Measurements from ENCODE around the gene PRKD3.
A peak's percentile ranks its signal among the peaks of the same experiment; 100 is the strongest.

The PRKD3 gene

DNA sequence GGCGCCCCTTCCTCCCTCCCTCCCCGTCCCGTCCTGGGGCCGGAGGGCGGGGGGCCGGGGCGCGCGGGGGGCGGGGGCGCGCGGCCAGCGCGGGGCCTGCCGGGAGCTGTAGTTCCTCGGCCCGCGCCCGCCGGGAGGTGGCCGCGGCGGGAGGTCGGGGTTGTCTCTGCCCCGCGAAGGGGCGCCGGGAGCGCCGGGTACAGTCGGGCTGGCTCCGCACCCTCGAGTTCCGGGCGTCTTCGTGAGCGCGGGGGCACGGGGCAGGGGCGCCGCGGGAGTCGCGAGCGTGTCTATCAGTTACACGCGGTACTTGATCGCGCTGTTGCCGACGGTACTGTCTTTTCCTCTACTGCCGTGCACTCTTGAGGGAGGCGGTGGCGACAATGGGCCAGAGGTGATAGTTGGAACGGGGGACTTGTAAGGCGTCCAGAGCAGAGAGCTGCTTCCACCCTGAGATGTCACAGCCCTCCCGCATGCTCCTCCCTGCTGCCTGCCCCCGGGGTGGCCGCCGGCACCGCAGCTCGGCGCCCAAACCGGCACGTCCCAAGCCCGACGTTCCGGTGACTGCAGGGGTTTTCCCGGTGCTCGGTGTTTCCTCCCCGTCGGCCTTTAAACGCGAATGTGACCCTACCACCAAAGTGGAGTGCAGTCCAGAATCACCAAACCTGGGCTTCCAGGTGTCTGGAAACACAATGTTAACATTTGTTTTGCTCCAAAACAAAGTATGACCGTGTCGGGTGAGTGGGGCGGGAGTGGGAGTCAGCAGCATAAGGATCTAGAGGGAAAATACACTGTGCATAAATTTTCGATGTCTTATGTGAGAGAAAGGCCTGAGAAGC is at the start of gene PRKD3:
Gene PRKD3, minus strand, starts transcription at position 48 of the 839 bp plus-strand sequence. CDS start 8,309 bp downstream, outside the sequence.
- peaks cover 14% of the 10 kb centered on the region for H3K4me1 ChIP-seq (ENCODE audit: control insufficient read depth, low read depth, low read length)
- peak within 1 kb of the TSS; percentile 3 for H3K27ac ChIP-seq (ENCODE audit: low read length)

DNA sequence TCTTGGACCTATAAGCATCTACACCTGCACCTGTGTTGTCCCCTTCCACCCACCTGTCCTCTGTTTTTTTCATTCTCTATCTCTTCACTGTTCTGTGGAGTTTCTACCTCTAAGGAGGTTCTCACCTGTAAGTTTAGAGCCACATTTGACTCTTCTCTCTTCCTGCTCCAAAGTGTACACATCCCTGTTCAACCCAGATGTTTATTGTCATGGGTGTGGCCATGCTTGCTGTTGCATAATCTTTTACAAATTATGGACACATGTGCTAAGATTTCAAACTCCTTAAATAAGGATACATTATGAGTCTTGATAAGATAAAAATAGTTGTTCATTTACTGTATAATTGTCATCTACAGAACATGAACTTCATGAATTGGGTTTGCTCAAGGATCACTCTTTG is 47.4 kb upstream of the PRKD3 start:
- Histone ChIP-seq H3K27me3 (ENCODE audit: control insufficient read depth, insufficient read depth, low read length) (no peaks in the 10 kb centered on the region), H3K4me3 (ENCODE audit: low read length) (no peak overlapping the region), H3K4me1 (ENCODE audit: control insufficient read depth, low read depth, low read length) (no peaks in the 10 kb centered on the region), H3K9ac (ENCODE audit: low read length) (no peak overlapping the region), H3K27ac (ENCODE audit: low read length) (no peak overlapping the region), H3K36me3 (ENCODE audit: control insufficient read depth, low read depth, low read length) (no peaks in the 10 kb centered on the region), H3K9me3 (ENCODE audit: control insufficient read depth, low read depth, low read length) (no peaks in the 10 kb centered on the region)

More for the DNA sequence above, at the start of gene PRKD3:
- Histone ChIP-seq H3K9me3 (ENCODE audit: control insufficient read depth, low read depth, low read length) (no peaks in the 10 kb centered on the region), H3K4me3 (ENCODE audit: low read length) (peak within 1 kb of the TSS; percentile 86), H3K27me3 (ENCODE audit: control insufficient read depth, insufficient read depth, low read length) (peaks cover 20% of the 10 kb centered on the region), H3K9ac (ENCODE audit: low read length) (peak within 1 kb of the TSS; percentile 85), H3K36me3 (ENCODE audit: control insufficient read depth, low read depth, low read length) (no peaks in the 10 kb centered on the region)

- no peak overlapping the region for H3K9ac ChIP-seq (ENCODE audit: low read length)
- H3K4me1 ChIP-seq (ENCODE audit: control insufficient read depth, low read depth, low read length), result no peaks in the 10 kb centered on the region
- H3K9me3 ChIP-seq (ENCODE audit: control insufficient read depth, low read depth, low read length), result no peaks in the 10 kb centered on the region
- no peak overlapping the region for H3K27ac ChIP-seq (ENCODE audit: low read length)
- no peaks in the 10 kb centered on the region for H3K36me3 ChIP-seq (ENCODE audit: control insufficient read depth, low read depth, low read length)
- no peaks in the 10 kb centered on the region for H3K27me3 ChIP-seq (ENCODE audit: control insufficient read depth, insufficient read depth, low read length)
- H3K4me3 ChIP-seq (ENCODE audit: low read length), result no peak overlapping the region
Observed at GRCh38 chr2:37370666-37371065, 46.0 kb upstream of the PRKD3 start.

DNA sequence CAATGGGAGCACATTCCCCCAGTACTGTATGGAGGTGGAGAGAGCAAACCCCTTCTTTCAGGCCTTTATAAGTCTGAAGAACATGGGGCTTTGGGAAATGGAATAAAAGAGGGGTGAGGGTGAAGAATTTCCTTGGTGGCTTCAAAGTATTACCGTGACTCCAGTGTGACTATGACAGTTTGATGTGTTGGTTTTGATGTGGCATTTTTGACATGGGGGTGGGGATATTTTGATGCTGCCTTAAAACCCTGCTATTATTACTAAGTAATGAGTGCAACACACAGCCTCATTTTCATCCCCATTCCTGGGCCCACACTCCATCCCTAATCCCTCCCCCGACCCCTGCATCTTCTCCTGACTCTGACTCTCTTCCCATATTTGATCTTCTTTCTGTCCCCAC is 43.4 kb upstream of the PRKD3 start:
- no peaks in the 10 kb centered on the region for H3K27me3 ChIP-seq (ENCODE audit: control insufficient read depth, insufficient read depth, low read length)
- no peak overlapping the region for H3K9ac ChIP-seq (ENCODE audit: low read length)
- H3K4me1 ChIP-seq (ENCODE audit: control insufficient read depth, low read depth, low read length), result no peaks in the 10 kb centered on the region

DNA sequence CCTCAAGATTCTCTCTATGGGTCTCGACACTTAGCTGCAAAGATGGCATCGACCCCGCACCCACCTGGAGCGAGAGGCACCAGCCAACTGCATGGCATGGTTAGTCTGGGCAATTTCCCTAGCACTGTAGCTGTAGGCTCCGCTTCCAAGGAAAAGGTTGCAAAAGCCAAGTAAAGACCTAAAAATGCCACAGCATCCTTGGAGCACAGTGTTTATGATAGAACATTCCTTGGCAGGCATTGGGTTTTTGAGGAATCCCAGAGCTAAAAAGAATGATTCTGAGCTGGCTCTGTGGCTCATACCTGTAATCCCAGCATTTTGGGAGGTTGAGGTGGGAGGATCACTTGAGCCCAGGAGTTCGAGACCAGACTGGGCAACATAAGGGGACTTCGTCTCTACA is 42.7 kb upstream of the PRKD3 start:
- H3K9ac ChIP-seq (ENCODE audit: low read length), result no peak overlapping the region
- H3K27me3 ChIP-seq (ENCODE audit: control insufficient read depth, insufficient read depth, low read length), result no peaks in the 10 kb centered on the region
- no peaks in the 10 kb centered on the region for H3K9me3 ChIP-seq (ENCODE audit: control insufficient read depth, low read depth, low read length)
- H3K4me1 ChIP-seq (ENCODE audit: control insufficient read depth, low read depth, low read length), result no peaks in the 10 kb centered on the region
- no peak overlapping the region for H3K27ac ChIP-seq (ENCODE audit: low read length)
- H3K4me3 ChIP-seq (ENCODE audit: low read length), result no peak overlapping the region
- H3K36me3 ChIP-seq (ENCODE audit: control insufficient read depth, low read depth, low read length), result no peaks in the 10 kb centered on the region

More for the DNA sequence above, 43.4 kb upstream of the PRKD3 start:
- Histone ChIP-seq H3K27ac (ENCODE audit: low read length) (no peak overlapping the region), H3K4me3 (ENCODE audit: low read length) (no peak overlapping the region), H3K9me3 (ENCODE audit: control insufficient read depth, low read depth, low read length) (no peaks in the 10 kb centered on the region), H3K36me3 (ENCODE audit: control insufficient read depth, low read depth, low read length) (no peaks in the 10 kb centered on the region)

GRCh38 chr2:37366773-37367172 is 42.1 kb upstream of the PRKD3 start:
- Histone ChIP-seq H3K36me3 (ENCODE audit: control insufficient read depth, low read depth, low read length) (no peaks in the 10 kb centered on the region), H3K9me3 (ENCODE audit: control insufficient read depth, low read depth, low read length) (no peaks in the 10 kb centered on the region), H3K9ac (ENCODE audit: low read length) (no peak overlapping the region), H3K27ac (ENCODE audit: low read length) (no peak overlapping the region), H3K27me3 (ENCODE audit: control insufficient read depth, insufficient read depth, low read length) (no peaks in the 10 kb centered on the region), H3K4me3 (ENCODE audit: low read length) (no peak overlapping the region), H3K4me1 (ENCODE audit: control insufficient read depth, low read depth, low read length) (no peaks in the 10 kb centered on the region)

- H3K27me3 ChIP-seq (ENCODE audit: control insufficient read depth, insufficient read depth, low read length), result no peaks in the 10 kb centered on the region
- H3K27ac ChIP-seq (ENCODE audit: low read length), result no peak overlapping the region
- H3K9me3 ChIP-seq (ENCODE audit: control insufficient read depth, low read depth, low read length), result no peaks in the 10 kb centered on the region
- H3K4me3 ChIP-seq (ENCODE audit: low read length), result no peak overlapping the region
- no peaks in the 10 kb centered on the region for H3K4me1 ChIP-seq (ENCODE audit: control insufficient read depth, low read depth, low read length)
- H3K9ac ChIP-seq (ENCODE audit: low read length), result no peak overlapping the region
- no peaks in the 10 kb centered on the region for H3K36me3 ChIP-seq (ENCODE audit: control insufficient read depth, low read depth, low read length)
Observed at GRCh38 chr2:37365669-37366068, 41.0 kb upstream of the PRKD3 start.

DNA sequence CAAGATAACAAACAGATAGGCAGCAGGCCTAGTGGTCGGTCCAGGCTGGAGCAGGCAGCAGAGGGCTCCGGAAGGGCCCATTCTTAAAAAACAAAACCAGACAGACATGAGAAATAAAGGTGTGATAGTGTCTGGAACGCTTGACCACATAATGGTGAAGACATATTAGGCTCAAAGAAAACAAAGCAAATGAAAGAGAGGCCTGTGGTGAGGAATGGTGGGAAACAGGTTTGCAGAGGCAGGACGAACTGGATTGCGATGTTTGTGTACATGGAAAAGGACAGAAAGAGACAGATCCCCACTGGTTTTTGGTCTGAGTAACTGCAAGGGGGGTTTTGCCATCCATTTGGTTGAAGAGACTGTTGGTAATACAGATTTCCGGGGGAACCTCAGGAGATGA is 39.7 kb upstream of the PRKD3 start:
- H3K9ac ChIP-seq (ENCODE audit: low read length), result no peak overlapping the region
- no peaks in the 10 kb centered on the region for H3K36me3 ChIP-seq (ENCODE audit: control insufficient read depth, low read depth, low read length)
- no peaks in the 10 kb centered on the region for H3K9me3 ChIP-seq (ENCODE audit: control insufficient read depth, low read depth, low read length)
- H3K4me1 ChIP-seq (ENCODE audit: control insufficient read depth, low read depth, low read length), result no peaks in the 10 kb centered on the region
- no peak overlapping the region for H3K4me3 ChIP-seq (ENCODE audit: low read length)
- H3K27me3 ChIP-seq (ENCODE audit: control insufficient read depth, insufficient read depth, low read length), result no peaks in the 10 kb centered on the region
- H3K27ac ChIP-seq (ENCODE audit: low read length), result no peak overlapping the region

- H3K27ac ChIP-seq (ENCODE audit: low read length), result no peak overlapping the region
- H3K4me1 ChIP-seq (ENCODE audit: control insufficient read depth, low read depth, low read length), result no peaks in the 10 kb centered on the region
- H3K4me3 ChIP-seq (ENCODE audit: low read length), result no peak overlapping the region
- H3K9ac ChIP-seq (ENCODE audit: low read length), result no peak overlapping the region
- no peaks in the 10 kb centered on the region for H3K27me3 ChIP-seq (ENCODE audit: control insufficient read depth, insufficient read depth, low read length)
- no peaks in the 10 kb centered on the region for H3K36me3 ChIP-seq (ENCODE audit: control insufficient read depth, low read depth, low read length)
- H3K9me3 ChIP-seq (ENCODE audit: control insufficient read depth, low read depth, low read length), result no peaks in the 10 kb centered on the region
Observed at GRCh38 chr2:37361994-37362698, 37.5 kb upstream of the PRKD3 start.

- no peaks in the 10 kb centered on the region for H3K9me3 ChIP-seq (ENCODE audit: control insufficient read depth, low read depth, low read length)
- peaks cover under 1% of the 10 kb centered on the region for H3K4me1 ChIP-seq (ENCODE audit: control insufficient read depth, low read depth, low read length)
- H3K27ac ChIP-seq (ENCODE audit: low read length), result no peak overlapping the region
- H3K4me3 ChIP-seq (ENCODE audit: low read length), result no peak overlapping the region
- no peak overlapping the region for H3K9ac ChIP-seq (ENCODE audit: low read length)
- H3K36me3 ChIP-seq (ENCODE audit: control insufficient read depth, low read depth, low read length), result no peaks in the 10 kb centered on the region
- H3K27me3 ChIP-seq (ENCODE audit: control insufficient read depth, insufficient read depth, low read length), result no peaks in the 10 kb centered on the region
Observed at GRCh38 chr2:37361216-37361815, 36.7 kb upstream of the PRKD3 start.

DNA sequence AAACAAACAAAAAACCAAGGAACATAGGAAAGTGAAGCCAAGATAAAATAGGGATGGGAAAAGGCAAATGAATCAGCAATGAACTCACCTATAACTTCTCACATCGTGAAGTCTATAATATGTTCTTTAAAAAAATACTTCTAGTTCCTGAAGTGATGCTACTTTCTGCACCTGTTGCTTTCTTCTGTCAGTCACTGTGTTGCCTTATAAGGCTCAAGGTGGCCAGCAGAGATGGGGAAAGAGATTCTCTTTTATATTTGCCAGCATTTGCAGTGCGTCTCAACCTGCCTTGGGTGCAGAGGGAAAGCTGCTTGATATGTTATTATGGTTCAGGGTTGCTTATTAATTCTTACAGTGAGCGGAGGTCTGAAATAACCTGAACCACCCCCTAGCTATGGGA is 33.8 kb upstream of the PRKD3 start:
- Histone ChIP-seq H3K4me3 (ENCODE audit: low read length) (no peak overlapping the region), H3K27ac (ENCODE audit: low read length) (no peak overlapping the region), H3K9ac (ENCODE audit: low read length) (no peak overlapping the region), H3K36me3 (ENCODE audit: control insufficient read depth, low read depth, low read length) (no peaks in the 10 kb centered on the region), H3K27me3 (ENCODE audit: control insufficient read depth, insufficient read depth, low read length) (no peaks in the 10 kb centered on the region), H3K9me3 (ENCODE audit: control insufficient read depth, low read depth, low read length) (no peaks in the 10 kb centered on the region), H3K4me1 (ENCODE audit: control insufficient read depth, low read depth, low read length) (peaks cover 2% of the 10 kb centered on the region)
